Stimulated activated CD4-positive, alpha-beta T cell treated with anti-CD3 and anti-CD28 coated beads, Interleukin-4, amount 100 ng/mL, for 24 hours (primary cell): ENCODE data around the gene JDP2.

Source experiments
- DNase-seq: peaks from one replicate; pipeline ENCODE4 v3.0.0-alpha.2; 2020

The JDP2 gene

DNA sequence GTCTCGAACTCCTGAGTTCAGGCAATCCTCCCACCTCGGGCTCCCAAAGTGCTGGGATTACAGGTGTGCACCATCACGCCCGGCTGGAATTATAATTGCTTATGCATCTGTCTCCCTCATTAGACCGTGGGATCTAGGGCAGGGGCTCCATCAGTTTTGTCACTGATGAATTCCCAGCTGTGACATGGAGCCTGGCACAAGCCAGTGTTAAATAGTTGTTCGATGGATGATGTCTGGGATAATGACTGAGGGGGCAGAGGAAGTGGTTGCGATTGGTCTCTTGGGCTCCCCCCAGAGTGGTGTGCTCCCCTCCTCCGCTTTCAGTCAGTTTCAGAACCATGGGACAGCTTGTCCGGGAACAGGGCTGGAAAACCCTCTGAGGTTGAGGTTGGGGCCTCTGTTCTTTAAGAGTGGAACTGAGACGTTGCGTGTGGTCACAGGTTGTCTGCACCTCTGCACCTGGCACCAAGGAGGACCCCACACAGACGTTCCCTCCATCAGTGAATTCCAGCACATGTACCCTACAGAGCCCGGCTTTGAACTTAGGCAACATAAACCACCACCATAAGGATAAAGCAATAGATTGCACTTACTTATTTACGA, 63.7 kb downstream of the JDP2 start:
- DNase-seq, result no peak

GRCh38 chr14:75492832-75493591, 65.2 kb downstream of the JDP2 start:
- DNase-seq, result no peak

DNA sequence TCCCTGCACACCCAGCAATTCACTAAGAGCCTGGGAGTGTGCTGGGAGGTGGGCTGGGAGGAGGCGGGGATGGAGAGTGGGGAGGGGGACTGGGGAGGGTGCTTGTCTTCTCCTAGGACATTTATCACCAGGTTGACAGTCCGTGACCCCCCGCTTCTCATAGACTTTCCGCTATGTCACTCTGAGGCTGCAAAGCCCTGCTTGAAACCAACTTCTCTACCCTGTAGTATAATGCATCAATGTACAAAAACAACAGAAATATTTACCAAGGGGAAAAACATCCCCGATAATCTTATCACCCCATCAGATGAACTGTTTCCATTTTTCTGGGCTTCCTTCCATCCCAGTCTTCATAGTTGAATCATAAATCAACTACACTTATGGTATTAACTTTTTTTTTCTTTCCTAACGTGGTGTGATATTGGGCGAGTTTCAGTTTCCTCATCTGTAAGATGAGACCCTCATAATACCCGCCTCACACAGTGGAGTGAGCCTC, 65.8 kb downstream of the JDP2 start:
- DNase-seq, result no peak

DNA sequence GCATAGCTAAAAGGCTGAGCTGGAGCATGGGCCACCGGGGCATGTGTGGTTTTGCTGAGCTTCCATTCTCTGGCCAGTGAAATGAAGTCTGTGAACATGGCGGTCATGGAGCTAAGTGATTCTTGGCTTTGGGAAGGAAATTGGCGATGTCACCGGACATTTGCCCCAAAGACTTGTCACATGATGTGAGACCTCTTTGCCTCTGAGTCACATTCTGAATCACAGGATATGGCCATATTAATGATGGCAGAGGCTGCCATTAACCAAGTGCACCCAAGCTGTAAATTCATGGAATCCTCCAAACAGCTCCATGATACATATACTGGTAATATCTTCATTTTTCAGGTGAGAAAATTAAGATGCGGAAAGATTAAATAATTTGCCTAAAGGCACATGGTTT, 67.1 kb downstream of the JDP2 start:
- no peak for DNase-seq

GRCh38 chr14:75495399-75495798, 67.6 kb downstream of the JDP2 start:
- DNase-seq, result no peak

DNA sequence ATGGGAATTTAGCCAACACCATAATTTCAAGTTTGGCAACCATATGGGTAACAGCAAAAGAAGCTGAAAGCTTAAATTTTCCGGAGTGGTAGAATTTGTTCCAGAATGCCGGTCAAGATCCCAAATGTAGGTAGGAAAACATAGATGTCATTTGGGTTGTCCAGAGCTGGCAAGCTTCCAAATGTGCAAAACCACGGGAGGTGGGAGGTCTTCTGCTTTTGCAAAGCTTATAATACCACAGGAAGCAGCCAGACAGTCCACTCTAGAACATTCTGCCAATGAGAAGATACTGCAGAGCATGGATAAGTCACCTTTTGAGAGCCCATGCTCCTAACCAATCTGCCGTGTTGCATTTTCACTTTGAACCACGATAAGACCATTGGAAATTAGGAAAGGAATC, 68.1 kb downstream of the JDP2 start:
- DNase-seq, result no peak

GRCh38 chr14:75496755-75497154, 68.9 kb downstream of the JDP2 start:
- DNase-seq, result no peak

- peak; percentile 28 for DNase-seq
Observed at GRCh38 chr14:75497191-75497590, 69.4 kb downstream of the JDP2 start.

DNA sequence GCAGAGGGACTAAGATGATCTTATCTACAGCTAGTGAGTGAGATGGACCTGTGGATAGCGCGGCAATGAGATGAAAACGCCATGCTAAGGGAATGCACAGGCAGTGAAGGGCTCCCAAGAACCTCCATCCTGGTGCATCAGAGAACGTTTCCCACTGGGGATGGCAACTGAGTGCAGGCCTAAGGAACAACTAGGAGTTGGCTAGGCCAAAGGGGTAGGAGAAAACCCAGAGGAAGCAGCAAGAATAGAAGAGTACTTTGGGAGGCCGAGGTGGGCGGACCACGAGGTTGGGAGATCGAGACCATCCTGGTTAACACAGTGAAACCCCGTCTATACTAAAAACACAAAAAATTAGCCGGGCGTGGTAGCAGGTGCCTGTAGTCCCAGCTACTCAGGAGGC, 69.9 kb downstream of the JDP2 start:
- DNase-seq, result no peak

DNA sequence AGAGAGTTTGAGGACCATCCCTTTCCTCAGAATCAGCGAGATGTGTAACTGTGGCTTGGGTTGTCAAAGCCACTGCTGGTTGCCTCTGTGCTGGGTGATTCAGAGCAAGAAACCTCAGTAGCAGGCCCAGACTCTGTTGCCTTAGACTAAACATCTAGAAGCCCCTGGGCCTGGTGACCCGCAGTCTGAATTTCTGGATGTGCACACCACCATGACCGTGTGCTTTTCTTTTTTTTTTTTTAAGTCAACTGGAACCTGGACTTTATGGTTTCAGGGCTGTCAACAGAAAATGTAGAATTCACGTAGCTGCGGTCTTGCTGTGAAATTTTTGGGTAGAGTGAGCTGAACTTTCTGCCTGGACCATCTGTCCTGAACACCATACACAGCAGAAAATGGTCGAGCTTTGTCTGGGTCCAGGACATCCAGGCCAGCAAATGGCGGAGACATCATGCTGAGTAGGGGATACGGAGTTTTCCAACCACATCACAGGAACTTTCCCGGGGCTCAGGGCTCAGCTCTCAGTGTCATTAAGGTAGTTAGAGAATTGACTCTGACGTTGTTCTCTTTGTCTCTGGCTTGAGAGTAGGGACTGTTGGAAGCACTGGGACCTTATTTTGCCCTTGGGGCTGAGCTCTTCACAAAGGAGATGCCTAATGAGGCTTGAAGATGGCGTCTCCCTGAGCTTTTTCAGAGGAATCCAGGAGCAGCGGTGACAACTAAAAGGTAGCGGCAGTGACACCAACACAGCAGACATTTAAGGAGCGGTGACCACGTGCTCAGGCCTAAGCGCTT, 71.5 kb downstream of the JDP2 start:
- no peak for DNase-seq

GRCh38 chr14:75501080-75501479, 73.3 kb downstream of the JDP2 start:
- no peak for DNase-seq

- DNase-seq, result no peak
Observed at GRCh38 chr14:75504411-75504810, 76.6 kb downstream of the JDP2 start.

DNA sequence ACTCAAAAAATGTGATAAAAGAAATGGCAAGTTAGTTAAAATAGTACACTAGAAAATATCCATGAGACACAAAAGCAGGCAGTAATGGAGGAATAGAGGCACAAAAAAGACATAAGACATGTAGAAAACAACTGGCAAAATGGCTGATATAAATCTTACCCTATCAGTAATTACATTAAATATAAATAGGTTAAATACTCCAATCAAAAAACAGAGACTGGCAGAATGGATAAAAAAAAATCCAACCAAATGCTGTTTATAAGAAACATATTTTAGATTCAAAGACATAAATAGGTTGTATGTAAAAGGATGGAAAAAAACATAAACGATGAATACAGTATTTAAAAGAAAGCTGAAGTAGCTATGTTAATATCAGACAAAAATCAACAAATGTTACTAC, 79.1 kb downstream of the JDP2 start:
- DNase-seq, result no peak

GRCh38 chr14:75510547-75510946, 82.7 kb downstream of the JDP2 start:
- DNase-seq, result no peak

DNA sequence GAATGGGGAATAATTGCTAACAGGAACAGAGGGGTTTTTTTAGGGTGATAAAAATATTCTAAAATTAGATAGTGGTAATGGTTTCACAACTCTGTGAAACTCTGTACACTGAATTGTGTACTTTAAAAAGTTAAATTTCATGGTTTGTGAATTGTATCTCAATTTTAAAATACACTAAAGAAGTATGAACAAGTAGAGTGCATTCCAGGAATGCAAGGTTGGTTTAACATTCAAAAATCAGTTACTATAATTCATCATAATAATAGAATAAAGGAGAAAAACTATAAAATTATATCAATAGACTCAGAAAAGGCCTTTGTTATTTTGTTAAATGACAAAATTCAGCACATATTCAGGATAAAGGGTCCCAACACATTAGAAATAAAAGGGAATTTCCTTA, 83.4 kb downstream of the JDP2 start:
- DNase-seq, result no peak

- DNase-seq, result no peak
Observed at GRCh38 chr14:75513911-75514672, 86.3 kb downstream of the JDP2 start.

DNA sequence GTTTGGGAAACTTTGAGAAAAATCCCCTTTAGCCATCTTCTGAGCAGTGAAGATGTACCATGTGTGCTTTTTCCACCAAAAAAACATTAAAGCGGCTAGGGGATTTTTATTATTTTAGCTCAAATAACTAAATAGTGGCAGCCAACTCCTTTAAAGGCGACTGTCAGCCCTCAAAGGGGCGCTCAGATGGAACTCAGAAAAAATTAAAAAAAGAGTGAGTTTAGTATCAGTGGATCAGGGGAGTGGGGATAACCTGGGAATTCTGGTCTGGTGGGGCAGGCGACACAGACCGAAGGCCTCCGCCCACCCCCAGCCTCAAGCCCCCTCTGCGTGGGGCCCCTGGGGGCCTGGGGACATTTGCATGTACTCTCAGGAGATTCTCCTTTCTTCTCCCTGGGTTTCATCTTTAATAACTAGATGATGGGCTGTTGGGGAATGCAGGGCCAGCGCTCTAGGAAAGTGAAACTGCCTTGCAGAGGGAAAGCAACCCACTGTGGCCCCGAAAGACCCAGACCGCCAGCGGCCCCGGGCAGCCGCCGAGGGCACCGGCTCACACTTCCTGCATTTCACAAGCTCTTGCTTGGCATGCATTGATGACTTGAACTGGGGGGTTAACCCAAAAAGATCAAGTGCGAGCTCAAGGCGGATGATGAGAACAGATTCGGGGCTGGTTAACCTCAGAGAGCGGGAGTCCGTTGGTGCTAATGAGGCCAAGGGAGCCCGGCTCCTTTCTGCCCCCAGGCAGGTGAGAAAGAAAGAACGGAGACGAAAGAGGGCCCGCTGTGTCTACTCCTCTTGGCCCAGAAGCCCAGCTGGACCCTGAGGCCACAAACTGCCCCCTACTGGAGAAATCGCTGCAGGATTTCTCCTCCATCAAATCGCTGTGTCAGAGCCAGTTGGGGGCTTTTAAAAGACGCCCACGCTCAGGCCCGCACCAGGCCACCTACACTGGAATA, 87.1 kb downstream of the JDP2 start:
- peak; percentile 45 for DNase-seq

DNA sequence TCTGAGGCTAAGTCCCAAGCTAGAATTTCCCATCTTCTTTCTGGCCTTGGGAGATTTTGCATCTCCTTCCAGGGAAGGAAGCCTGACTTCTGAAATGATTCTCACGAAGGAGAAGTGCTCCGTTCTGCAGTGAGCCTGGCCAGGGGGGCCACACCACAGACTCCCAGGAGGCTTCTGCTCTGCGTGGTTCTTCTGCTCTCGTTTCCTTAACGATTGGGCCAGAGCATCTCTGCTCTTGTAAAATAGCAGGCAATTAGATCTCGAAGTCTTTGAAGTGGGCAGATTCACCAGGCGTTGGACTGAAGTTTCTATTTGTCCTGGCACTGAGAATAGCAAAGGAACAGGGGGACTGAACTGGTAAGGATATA, 87.8 kb downstream of the JDP2 start:
- DNase-seq, result no peak

DNA sequence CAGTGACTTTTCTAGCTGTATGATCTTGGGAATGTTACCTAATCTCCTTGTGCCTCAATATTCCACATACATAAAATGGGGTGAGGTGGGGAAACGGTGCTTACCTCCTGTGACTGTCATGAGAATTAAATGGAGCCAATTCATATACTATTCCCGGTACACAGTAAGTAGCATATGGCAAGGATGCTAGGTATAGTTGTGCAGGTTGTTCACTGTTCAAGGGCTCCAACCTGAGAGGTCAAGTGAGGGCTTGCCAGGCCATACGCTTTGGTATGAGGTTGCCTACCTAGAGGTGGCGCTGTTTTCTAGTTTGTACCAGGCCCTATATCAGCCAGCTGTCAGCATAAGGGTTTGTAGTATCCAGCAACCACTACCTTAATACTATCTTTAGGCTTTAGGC, 90.8 kb downstream of the JDP2 start:
- no peak for DNase-seq

- no peak for DNase-seq
Observed at GRCh38 chr14:75519394-75519793, 91.6 kb downstream of the JDP2 start.

DNA sequence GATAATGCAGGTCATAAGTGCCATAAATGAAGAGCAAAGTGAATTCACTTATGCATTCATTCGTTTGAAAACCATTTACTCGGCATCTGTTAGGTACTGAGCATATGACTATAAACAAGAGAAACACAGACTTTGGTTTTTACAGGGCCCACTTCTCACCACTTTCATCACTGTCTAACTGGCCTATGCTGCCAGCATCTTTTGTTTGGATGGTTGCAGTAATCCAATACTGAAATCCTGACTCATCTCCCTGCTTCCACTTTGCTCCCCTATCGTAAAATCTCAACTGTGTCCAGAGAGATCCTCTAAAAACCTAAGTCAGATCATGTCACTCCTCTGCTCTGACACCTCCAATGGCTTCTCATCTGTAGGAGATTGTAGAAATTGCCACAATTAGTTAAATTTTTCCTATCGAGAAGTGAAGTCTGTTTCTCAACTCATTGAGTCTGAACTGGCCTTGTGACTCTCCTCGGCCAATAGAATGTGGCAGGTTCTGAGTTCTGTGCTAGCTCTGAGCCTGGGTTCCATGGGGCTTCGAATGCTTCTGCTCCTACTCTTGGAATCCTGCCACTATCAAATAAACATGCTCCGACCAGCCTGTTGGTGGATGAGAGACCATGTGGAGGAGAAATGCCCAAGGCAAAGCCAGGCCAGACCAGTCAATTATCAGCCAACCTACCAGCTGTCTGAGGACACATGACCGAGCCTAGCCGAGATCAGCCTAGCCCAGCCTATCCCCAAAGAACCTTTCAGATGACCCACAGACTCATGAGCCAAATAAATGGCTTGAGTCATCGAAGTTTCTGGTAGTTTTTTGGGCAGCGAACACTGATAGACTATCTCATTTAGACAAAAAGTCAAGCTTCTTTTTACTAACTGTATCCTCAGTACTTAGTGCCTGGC, 92.3 kb downstream of the JDP2 start:
- DNase-seq, result no peak
